Activated CD4-positive, CD25-positive, alpha-beta regulatory T cell treated with anti-CD3 and anti-CD28 coated beads, Interleukin-2, amount 50 U/mL, for 72 hours (primary cell): Measurements from ENCODE around the gene ELK1.
A peak's percentile ranks its signal among the peaks of the same experiment; 100 is the strongest.
"Not testable (repeated sequence)": the region's sequence is repeated elsewhere in the genome, so short reads cannot be mapped to it uniquely, and the experiment has no call there.

Experiments
- DNase-seq: peaks from one replicate; pipeline ENCODE4 v3.0.0; 2021

The ELK1 gene

GRCh38 chrX:47610511-47610910 lies 39.9 kb downstream of the ELK1 start:
- DNase-seq: no peak

- peak; percentile 23 for DNase-seq
These were observed 42.1 kb downstream of the ELK1 start for GRCh38 chrX:47608130-47608810.

DNA sequence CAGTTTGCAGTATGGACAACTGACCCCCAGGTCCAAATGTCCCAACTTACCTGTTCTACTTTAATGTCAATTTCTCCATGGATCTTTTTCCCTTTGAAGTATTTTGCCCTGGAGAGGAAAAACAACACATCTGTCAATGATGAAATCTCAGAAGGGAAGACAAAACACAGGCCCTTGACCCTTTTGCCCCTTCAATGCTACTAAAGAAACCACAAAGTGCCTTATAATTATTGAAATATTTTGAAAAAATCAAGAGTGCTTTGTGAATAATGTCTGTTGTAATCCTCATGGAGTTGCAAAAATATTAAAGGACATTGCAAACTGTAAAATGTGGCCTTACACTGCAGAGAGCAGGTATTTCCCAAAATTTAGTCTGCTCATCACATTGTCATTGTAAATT lies 43.3 kb downstream of the ELK1 start:
- DNase-seq: no peak

- peak; percentile 22 for DNase-seq
These were observed 45.3 kb downstream of the ELK1 start for GRCh38 chrX:47605024-47605423.

GRCh38 chrX:47603125-47603524 lies 47.2 kb downstream of the ELK1 start:
- not testable (repeated sequence) for DNase-seq

DNA sequence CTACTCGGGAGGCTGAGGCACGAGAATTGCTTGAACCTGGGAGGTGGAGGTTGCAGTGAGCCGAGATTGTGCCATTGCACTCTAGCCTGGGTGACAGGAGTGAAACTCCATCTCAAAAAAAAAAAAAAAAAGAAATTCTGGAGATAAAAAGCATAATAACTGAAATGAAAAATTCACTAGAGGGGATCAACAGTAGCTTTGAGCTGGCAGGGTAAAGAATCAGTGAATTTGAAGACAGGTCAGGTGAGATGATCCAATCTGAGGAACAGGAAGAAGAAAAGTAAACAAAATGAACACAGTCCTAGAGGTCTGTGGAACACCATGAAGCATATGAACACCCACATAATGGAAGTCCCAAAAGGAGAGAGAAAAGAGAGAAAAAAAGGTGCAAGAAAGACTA lies 53.1 kb downstream of the ELK1 start:
- DNase-seq: no peak

DNA sequence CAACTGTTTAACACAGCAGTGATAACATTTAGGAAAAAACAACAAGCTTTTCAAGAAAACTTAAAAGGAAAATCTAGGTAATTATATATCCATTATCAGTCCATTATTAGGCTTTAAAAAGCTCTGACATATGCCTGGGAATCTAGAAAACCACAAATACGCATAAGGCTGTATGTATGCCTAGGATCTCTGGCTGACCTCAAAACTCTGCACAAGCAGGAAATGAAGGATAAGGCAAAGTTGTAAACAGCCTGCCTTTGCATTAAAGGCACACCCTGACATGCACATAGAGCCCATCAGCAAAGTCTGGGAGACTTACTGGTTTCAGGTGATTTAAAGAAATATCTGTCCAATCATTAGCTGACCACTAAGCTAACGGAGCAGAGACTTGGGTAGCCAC lies 54.1 kb downstream of the ELK1 start:
- DNase-seq: no peak

DNA sequence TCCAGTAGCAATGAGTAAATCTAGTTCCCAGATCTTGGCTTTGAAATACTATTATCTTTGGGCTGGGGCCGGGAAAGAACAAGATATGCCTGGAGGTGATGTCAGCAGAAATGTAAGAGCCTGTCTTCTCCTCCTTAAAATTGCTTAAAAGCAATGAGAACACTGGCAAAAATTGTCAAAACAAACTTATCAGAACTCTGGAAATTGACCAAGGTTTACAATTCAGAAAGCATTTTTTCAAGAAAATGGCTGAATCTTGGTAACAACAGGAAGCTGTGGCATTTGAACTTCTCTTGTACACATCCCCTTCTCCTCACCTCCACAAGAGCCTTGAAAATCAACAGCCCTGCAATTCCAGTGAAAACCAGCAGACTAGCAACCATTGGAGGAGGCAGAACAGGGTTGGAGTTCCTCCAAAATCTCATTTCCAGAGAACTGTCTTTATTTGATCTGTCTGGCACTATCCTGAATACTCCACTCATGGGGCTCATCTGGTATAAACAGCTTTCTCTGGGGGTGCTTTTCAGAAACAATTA lies 54.6 kb downstream of the ELK1 start:
- no peak for DNase-seq

GRCh38 chrX:47593522-47593921 lies 56.8 kb downstream of the ELK1 start:
- DNase-seq: no peak

- DNase-seq: no peak
These were observed 59.4 kb downstream of the ELK1 start for GRCh38 chrX:47590984-47591383.

GRCh38 chrX:47587906-47588735 lies 62.2 kb downstream of the ELK1 start:
- DNase-seq: no peak

GRCh38 chrX:47587091-47587891 lies 63.1 kb downstream of the ELK1 start:
- DNase-seq: no peak

DNA sequence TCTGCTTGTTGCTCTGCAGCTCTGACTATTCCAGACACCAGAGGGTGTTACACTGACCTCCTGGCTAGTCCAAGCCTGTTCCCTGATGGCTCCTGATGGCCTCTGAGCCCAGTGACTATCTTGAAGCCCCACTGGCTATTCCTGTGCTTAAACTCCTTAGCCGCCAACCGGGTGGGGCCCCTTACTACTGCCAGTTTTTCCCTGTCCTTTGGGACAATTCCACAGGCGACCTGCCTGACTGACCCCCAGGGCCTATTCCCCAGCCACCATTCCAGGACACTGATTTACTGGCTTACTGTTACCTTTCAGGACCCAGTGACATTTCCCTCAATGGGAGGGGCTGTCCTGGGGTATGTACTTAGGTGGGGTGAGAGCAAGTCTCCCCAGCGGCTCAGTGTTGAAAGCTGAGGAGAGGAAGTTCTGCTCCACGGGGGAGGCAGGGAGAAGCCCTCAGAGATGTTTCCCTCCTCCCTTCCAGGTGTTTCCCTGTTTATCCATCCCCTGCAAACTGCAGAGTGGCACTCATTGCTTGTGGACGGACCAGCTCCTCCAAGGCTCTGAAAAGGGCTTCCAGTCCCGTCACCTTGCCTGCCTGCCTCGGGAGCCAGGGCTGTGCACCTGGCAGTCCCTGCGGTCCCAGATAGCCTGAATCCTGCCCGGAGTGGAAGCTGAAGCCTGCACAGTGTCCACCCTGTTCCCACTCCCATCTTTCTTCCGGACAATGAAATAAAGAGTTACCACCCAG lies 64.1 kb downstream of the ELK1 start:
- DNase-seq: no peak
